HUES64 (cell line): ENCODE data around the gene MACF1.
"Not testable (repeated sequence)": the region's sequence is repeated elsewhere in the genome, so short reads cannot be mapped to it uniquely, and the experiment has no call there.

Experiments used
- H3K27ac ChIP-seq: 2 replicates; pipeline ENCODE4 v1.7.0; 2013; ENCODE audit warnings: low read depth, low read length, inconsistent platforms
- H3K27me3 ChIP-seq: 2 replicates; pipeline ENCODE4 v1.6.1; 2013; ENCODE audit warnings: mild to moderate bottlenecking, low read length; ENCODE audit not compliant: insufficient read depth
- H3K36me3 ChIP-seq: 2 replicates; pipeline ENCODE4 v1.6.1; 2013; ENCODE audit warnings: mild to moderate bottlenecking, low read length; ENCODE audit not compliant: insufficient read depth
- H3K4me1 ChIP-seq: 2 replicates; pipeline ENCODE4 v1.6.1; 2013; ENCODE audit warnings: mild to moderate bottlenecking, low read length, moderate library complexity; ENCODE audit not compliant: insufficient read depth
- H3K4me3 ChIP-seq: 2 replicates; pipeline ENCODE4 v1.5.1; 2013; ENCODE audit warnings: mild to moderate bottlenecking, low read length, moderate library complexity
- H3K9ac ChIP-seq: 2 replicates; pipeline ENCODE4 v1.6.1; 2013; ENCODE audit warnings: mild to moderate bottlenecking, low read depth, low read length
- H3K9me3 ChIP-seq: 2 replicates; pipeline ENCODE4 v1.6.1; 2013; ENCODE audit warnings: low read depth, low read length; ENCODE audit not compliant: insufficient read depth
- WGBS: fragments of 150-250, 120-280 bp; methylation state at CpG from one replicate; pipeline ENCODE4 v1.1.7; 2013; ENCODE audit warnings: missing lambda C conversion rate; 5-methylcytosine and 5-hydroxymethylcytosine counted together

MACF1 gene

GRCh38 chr1:39199593-39199992, 4.9 kb upstream of the MACF1 start:
- H3K9ac ChIP-seq: no peak overlapping the region
- no peak overlapping the region for H3K27ac ChIP-seq
- H3K4me3 ChIP-seq: no peak overlapping the region
- H3K9me3 ChIP-seq: no peaks in the 10 kb centered on the region
- WGBS: 100% methylated on average over 1 of the region's 1 CpG
- no peaks in the 10 kb centered on the region for H3K36me3 ChIP-seq
- peaks cover 17% of the 10 kb centered on the region for H3K4me1 ChIP-seq
- no peaks in the 10 kb centered on the region for H3K27me3 ChIP-seq

GRCh38 chr1:39205102-39205780, 746 bp downstream of the MACF1 start:
- 75% methylated on average over 4 of the region's 4 CpGs for WGBS
- peak overlapping the region; percentile 17; the same call in 1 of the 2 replicates for H3K9ac ChIP-seq
- H3K36me3 ChIP-seq: no peaks in the 10 kb centered on the region
- H3K27me3 ChIP-seq: no peaks in the 10 kb centered on the region
- no peaks in the 10 kb centered on the region for H3K9me3 ChIP-seq
- H3K4me3 ChIP-seq: peak overlapping the region; percentile 28; the same call in 1 of the 2 replicates
- H3K4me1 ChIP-seq: peaks cover 28% of the 10 kb centered on the region
- H3K27ac ChIP-seq: peak overlapping the region; percentile 67

- H3K9ac ChIP-seq: no peak overlapping the region
- no peak overlapping the region for H3K27ac ChIP-seq
- no peaks in the 10 kb centered on the region for H3K27me3 ChIP-seq
- no peaks in the 10 kb centered on the region for H3K9me3 ChIP-seq
- peak overlapping the region; percentile 28; the same call in 1 of the 2 replicates for H3K4me3 ChIP-seq
- H3K36me3 ChIP-seq: no peaks in the 10 kb centered on the region
- WGBS: 63% methylated on average over 3 of the region's 3 CpGs
- peaks cover 28% of the 10 kb centered on the region for H3K4me1 ChIP-seq
These were observed 1.4 kb downstream of the MACF1 start for GRCh38 chr1:39205781-39206464.

GRCh38 chr1:39208360-39208759, 3.9 kb downstream of the MACF1 start:
- not testable (repeated sequence) for H3K9ac ChIP-seq, H3K9me3 ChIP-seq, H3K27ac ChIP-seq, H3K4me3 ChIP-seq, H3K27me3 ChIP-seq, H3K36me3 ChIP-seq
- peaks cover 42% of the 10 kb centered on the region for H3K4me1 ChIP-seq
- 98% methylated on average over 12 of the region's 12 CpGs for WGBS

- H3K27me3 ChIP-seq: no peaks in the 10 kb centered on the region
- H3K9me3 ChIP-seq: no peaks in the 10 kb centered on the region
- no peak overlapping the region for H3K9ac ChIP-seq
- H3K27ac ChIP-seq: no peak overlapping the region
- peaks cover 49% of the 10 kb centered on the region for H3K4me1 ChIP-seq
- WGBS: 94% methylated on average over 3 of the region's 3 CpGs
- no peaks in the 10 kb centered on the region for H3K36me3 ChIP-seq
- H3K4me3 ChIP-seq: no peak overlapping the region
These were observed 6.2 kb downstream of the MACF1 start for GRCh38 chr1:39210649-39211048.

GRCh38 chr1:39212499-39212898, 8.0 kb downstream of the MACF1 start:
- Histone ChIP-seq H3K4me1 (peaks cover 47% of the 10 kb centered on the region), H3K9me3 (no peaks in the 10 kb centered on the region), H3K27ac (no peak overlapping the region), H3K36me3 (no peaks in the 10 kb centered on the region), H3K9ac (no peak overlapping the region), H3K4me3 (no peak overlapping the region), H3K27me3 (no peaks in the 10 kb centered on the region)
- 96% methylated on average over 8 of the region's 8 CpGs for WGBS

- Histone ChIP-seq H3K9me3 (no peaks in the 10 kb centered on the region), H3K27ac (peak overlapping the region; percentile 56), H3K4me1 (peaks cover 47% of the 10 kb centered on the region), H3K4me3 (no peak overlapping the region), H3K27me3 (no peaks in the 10 kb centered on the region), H3K9ac (0 out of 2 replicates have a peak overlapping the region, but pooled peaks have one; percentile 4), H3K36me3 (no peaks in the 10 kb centered on the region)
- 78% methylated on average over 6 of the region's 7 CpGs for WGBS
These were observed 9.1 kb downstream of the MACF1 start for GRCh38 chr1:39213511-39214002.

GRCh38 chr1:39214021-39214713, 9.7 kb downstream of the MACF1 start:
- H3K4me1 ChIP-seq: peaks cover 47% of the 10 kb centered on the region
- H3K9me3 ChIP-seq: no peaks in the 10 kb centered on the region
- peak overlapping the region; percentile 56 for H3K27ac ChIP-seq
- no peaks in the 10 kb centered on the region for H3K36me3 ChIP-seq
- H3K27me3 ChIP-seq: no peaks in the 10 kb centered on the region
- H3K4me3 ChIP-seq: no peak overlapping the region
- 60% methylated on average over 7 of the region's 7 CpGs for whole genome bisulfite sequencing
- H3K9ac ChIP-seq: 0 out of 2 replicates have a peak overlapping the region, but pooled peaks have one; percentile 4

- Histone ChIP-seq H3K4me3 (no peak overlapping the region), H3K36me3 (no peaks in the 10 kb centered on the region), H3K9me3 (no peaks in the 10 kb centered on the region), H3K27me3 (no peaks in the 10 kb centered on the region), H3K4me1 (peaks cover 47% of the 10 kb centered on the region), H3K9ac (no peak overlapping the region), H3K27ac (peak overlapping the region; percentile 56; the same call in 1 of the 2 replicates)
- WGBS: no CpG with 5 or more reads among the region's 1 CpG
These were observed 10.2 kb downstream of the MACF1 start for GRCh38 chr1:39214714-39214997.

- Histone ChIP-seq H3K9ac (no peak overlapping the region), H3K9me3 (no peaks in the 10 kb centered on the region), H3K27me3 (no peaks in the 10 kb centered on the region), H3K36me3 (no peaks in the 10 kb centered on the region), H3K4me1 (peaks cover 47% of the 10 kb centered on the region), H3K4me3 (no peak overlapping the region), H3K27ac (peak overlapping the region; percentile 56)
- WGBS: 92% methylated on average over 11 of the region's 11 CpGs
These were observed 10.7 kb downstream of the MACF1 start for GRCh38 chr1:39214998-39215873.
